OCI-LY3 (cell line): Measurements from ENCODE around the gene GTF3C5.

Experiments used
- H2AFZ ChIP-seq: fragments of 200-600, 300-600 bp; shearing (Covaris generic); 2 replicates; pipeline ENCODE4 v1.6.0; 2014; ENCODE audit warnings: antibody characterized with exemption, low read depth, low read length
- H3K27ac ChIP-seq: fragments of 200-600, 300-600 bp; sonication (generic); 2 replicates; pipeline ENCODE4 v1.5.1; 2014; ENCODE audit warnings: mild to moderate bottlenecking, low read length, moderate library complexity, mixed read lengths
- H3K27me3 ChIP-seq: fragments of 200-600, 300-600 bp; sonication (generic); 2 replicates; pipeline ENCODE4 v1.6.1; 2014; ENCODE audit warnings: low read depth, low read length, mixed read lengths
- H3K36me3 ChIP-seq: fragments of 200-600, 300-600 bp; sonication (generic); replicated peaks from 2 replicates; pipeline ENCODE3; 2014; ENCODE audit warnings: low read depth, low read length, mixed read lengths
- H3K4me1 ChIP-seq: fragments of 300-600, 200-600 bp; sonication (generic); 2 replicates; pipeline ENCODE4 v1.6.1; 2014; ENCODE audit warnings: low read length, mixed read lengths
- H3K4me2 ChIP-seq: fragments of 200-600, 300-600 bp; sonication (generic); 2 replicates; pipeline ENCODE4 v1.6.1; 2014; ENCODE audit warnings: low read length, mixed read lengths
- H3K4me3 ChIP-seq: fragments of 300-600, 200-600 bp; sonication (generic); 2 replicates; pipeline ENCODE4 v1.5.1; 2014; ENCODE audit warnings: antibody characterized with exemption, mild to moderate bottlenecking, low read length, moderate library complexity
- H3K79me2 ChIP-seq: fragments of 300-600, 200-600 bp; shearing (Covaris generic); 2 replicates; pipeline ENCODE4 v1.6.1; 2014; ENCODE audit warnings: mild to moderate bottlenecking, low read length, mixed read lengths
- H3K9ac ChIP-seq: fragments of 300-600, 200-600 bp; shearing (Covaris generic); 2 replicates; pipeline ENCODE4 v1.6.0; 2014; ENCODE audit warnings: mild to moderate bottlenecking, low read length, moderate library complexity
- H3K9me3 ChIP-seq: fragments of 200-600, 300-600 bp; shearing (Covaris generic); 2 replicates; pipeline ENCODE4 v1.6.1; 2014; ENCODE audit warnings: low read length, mixed read lengths; ENCODE audit not compliant: insufficient read depth
- H4K20me1 ChIP-seq: fragments of 200-600, 300-600 bp; sonication (generic); 2 replicates; pipeline ENCODE4 v1.6.1; 2016; ENCODE audit warnings: low read length, mixed read lengths; ENCODE audit not compliant: insufficient read depth
- EZH2phosphoT487 ChIP-seq: fragments of 200-600 bp; shearing (Covaris generic); IDR thresholded peaks from 2 replicates; pipeline ENCODE4 v1.6.1; 2018; ENCODE audit warnings: antibody characterized with exemption, mixed run types, low read depth
- TF ChIP-seq, protein P1 (sequence below): fragments of 200-600, 300-600 bp; sonication (generic); IDR thresholded peaks from 2 replicates; pipeline ENCODE4 v1.5.1; 2014; ENCODE audit warnings: antibody characterized with exemption, low read length, low read depth

GTF3C5 gene

GRCh38 chr9:133098871-133099270, 68.1 kb downstream of the GTF3C5 start:
- peaks cover 53% of the 10 kb centered on the region for H3K36me3 ChIP-seq
- no peaks in the 10 kb centered on the region for H3K27me3 ChIP-seq
- H3K4me3 ChIP-seq: no peak overlapping the region

GRCh38 chr9:133099726-133100505, 69.1 kb downstream of the GTF3C5 start:
- no peak overlapping the region for H3K9ac ChIP-seq
- no peak overlapping the region for H3K4me3 ChIP-seq
- no peaks in the 10 kb centered on the region for H3K27me3 ChIP-seq
- no peak overlapping the region for H3K27ac ChIP-seq
- H3K79me2 ChIP-seq: no peaks in the 10 kb centered on the region
- H3K4me1 ChIP-seq: no peaks in the 10 kb centered on the region
- H4K20me1 ChIP-seq: no peaks in the 10 kb centered on the region
- H3K4me2 ChIP-seq: no peak overlapping the region
- no peak overlapping the region for H2AFZ ChIP-seq
- peaks cover 53% of the 10 kb centered on the region for H3K36me3 ChIP-seq
- peaks cover 11% of the 10 kb centered on the region; the same call in 1 of the 2 replicates for H3K9me3 ChIP-seq
- TF ChIP-seq, protein P1, sequence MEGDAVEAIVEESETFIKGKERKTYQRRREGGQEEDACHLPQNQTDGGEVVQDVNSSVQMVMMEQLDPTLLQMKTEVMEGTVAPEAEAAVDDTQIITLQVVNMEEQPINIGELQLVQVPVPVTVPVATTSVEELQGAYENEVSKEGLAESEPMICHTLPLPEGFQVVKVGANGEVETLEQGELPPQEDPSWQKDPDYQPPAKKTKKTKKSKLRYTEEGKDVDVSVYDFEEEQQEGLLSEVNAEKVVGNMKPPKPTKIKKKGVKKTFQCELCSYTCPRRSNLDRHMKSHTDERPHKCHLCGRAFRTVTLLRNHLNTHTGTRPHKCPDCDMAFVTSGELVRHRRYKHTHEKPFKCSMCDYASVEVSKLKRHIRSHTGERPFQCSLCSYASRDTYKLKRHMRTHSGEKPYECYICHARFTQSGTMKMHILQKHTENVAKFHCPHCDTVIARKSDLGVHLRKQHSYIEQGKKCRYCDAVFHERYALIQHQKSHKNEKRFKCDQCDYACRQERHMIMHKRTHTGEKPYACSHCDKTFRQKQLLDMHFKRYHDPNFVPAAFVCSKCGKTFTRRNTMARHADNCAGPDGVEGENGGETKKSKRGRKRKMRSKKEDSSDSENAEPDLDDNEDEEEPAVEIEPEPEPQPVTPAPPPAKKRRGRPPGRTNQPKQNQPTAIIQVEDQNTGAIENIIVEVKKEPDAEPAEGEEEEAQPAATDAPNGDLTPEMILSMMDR: no peak
- no peak for TF ChIP-seq EZH2phosphoT487

More at GRCh38 chr9:133098871-133099270, 68.1 kb downstream of the GTF3C5 start:
- H2AFZ ChIP-seq: no peak overlapping the region
- H3K79me2 ChIP-seq: no peaks in the 10 kb centered on the region
- no peak overlapping the region for H3K9ac ChIP-seq
- H3K4me1 ChIP-seq: no peaks in the 10 kb centered on the region
- H3K4me2 ChIP-seq: no peak overlapping the region
- peaks cover 11% of the 10 kb centered on the region; the same call in 1 of the 2 replicates for H3K9me3 ChIP-seq
- TF ChIP-seq EZH2phosphoT487: no peak
- TF ChIP-seq, protein P1: no peak
- no peaks in the 10 kb centered on the region for H4K20me1 ChIP-seq
- no peak overlapping the region for H3K27ac ChIP-seq

DNA sequence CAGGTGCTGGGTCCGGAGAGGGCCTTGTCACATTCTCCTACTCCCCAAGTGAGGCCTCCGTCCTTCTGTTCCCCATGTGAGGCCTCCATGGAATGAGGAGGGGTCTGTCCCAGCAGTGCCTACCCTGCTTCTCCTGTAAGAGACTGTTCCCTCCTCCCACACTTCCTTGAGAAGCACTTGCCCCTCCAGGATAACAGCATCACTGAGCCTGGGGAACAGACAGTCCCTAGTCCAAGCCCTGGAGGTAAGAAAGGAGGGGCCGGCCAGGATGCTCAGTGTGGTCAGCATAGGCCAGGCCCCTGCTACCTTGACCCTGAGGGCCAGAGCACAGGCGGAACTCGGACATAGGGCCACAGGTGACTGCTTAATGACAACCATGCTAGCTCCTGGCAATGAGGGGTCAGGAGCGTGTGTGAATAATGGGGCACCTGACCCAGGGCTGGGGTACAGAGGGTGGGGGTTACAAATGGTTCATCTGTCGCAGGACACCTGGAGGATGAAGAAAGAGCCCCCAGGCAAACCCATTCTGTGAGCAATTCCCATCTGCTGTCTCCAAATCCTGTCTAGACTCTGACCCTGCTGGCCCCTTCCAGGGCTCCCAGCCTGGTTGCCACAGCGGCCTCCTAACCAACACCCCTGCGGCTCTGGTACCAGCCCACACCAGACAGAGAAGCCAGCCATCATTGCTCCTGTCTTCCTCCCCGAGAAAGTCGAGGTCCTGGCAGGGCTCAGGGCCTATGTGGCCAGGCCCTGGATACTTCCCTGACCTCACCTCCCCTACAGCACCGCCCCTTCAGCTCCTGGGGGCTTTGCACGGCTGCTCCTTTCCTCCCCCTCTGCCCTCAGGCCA, 69.9 kb downstream of the GTF3C5 start:
- Histone ChIP-seq H3K4me2 (no peak overlapping the region), H3K4me1 (no peaks in the 10 kb centered on the region), H3K9me3 (peaks cover 11% of the 10 kb centered on the region; the same call in 1 of the 2 replicates), H4K20me1 (no peaks in the 10 kb centered on the region), H3K4me3 (no peak overlapping the region), H3K36me3 (peaks cover 50% of the 10 kb centered on the region), H3K27me3 (no peaks in the 10 kb centered on the region), H2AFZ (no peak overlapping the region), H3K79me2 (no peaks in the 10 kb centered on the region), H3K9ac (no peak overlapping the region), H3K27ac (no peak overlapping the region)
- no peak for TF ChIP-seq EZH2phosphoT487
- TF ChIP-seq, protein P1: no peak
